H1 (cell line): ENCODE measurements around the gene SESN2.

Experiments used
- ATF2 ChIP-seq: IDR thresholded peaks from 2 replicates; pipeline ENCODE4 v1.6.1; 2012; ENCODE audit warnings: low read length, inconsistent platforms
- CEBPB ChIP-seq: IDR thresholded peaks from 2 replicates; pipeline ENCODE4 v1.6.1; 2012; ENCODE audit warnings: low read depth, low read length
- CTBP2 ChIP-seq: IDR thresholded peaks from 2 replicates; pipeline ENCODE4 v1.7.0; 2011; ENCODE audit warnings: borderline replicate concordance, mild to moderate bottlenecking, moderate library complexity, mixed read lengths, low read length; ENCODE audit not compliant: insufficient read depth, insufficient read length
- CTCF ChIP-seq, 3 experiments: IDR thresholded peaks; 1 replicate in 2 of 3; 2 replicates in 1 of 3; pipeline versions ENCODE4 v1.5.1 to v1.6.1; 2011; ENCODE audit warnings: low read length in 3 of 3, mild to moderate bottlenecking in 3 of 3, inconsistent platforms in 2 of 3, low read depth in 1 of 3, moderate library complexity in 1 of 3; ENCODE audit not compliant: insufficient read depth in 1 of 3; ENCODE audit errors: control extremely low read depth in 1 of 3
- EP300 ChIP-seq, 2 experiments: IDR thresholded peaks; 1 replicate in 1 of 2; 2 replicates in 1 of 2; pipeline ENCODE4 v1.6.1; 2011 to 2012; ENCODE audit warnings: low read depth in 2 of 2, low read length in 2 of 2, mild to moderate bottlenecking in 2 of 2, borderline replicate concordance in 1 of 2, inconsistent platforms in 1 of 2, moderate library complexity in 1 of 2
- EZH2 ChIP-seq: fragments of 200-600 bp; sonication (generic); IDR thresholded peaks from 2 replicates; pipeline ENCODE4 v1.7.1; 2012; ENCODE audit warnings: low read depth, mild to moderate bottlenecking, moderate library complexity, low read length, inconsistent platforms; ENCODE audit not compliant: severe bottlenecking
- JUND ChIP-seq: IDR thresholded peaks from 2 replicates; pipeline ENCODE4 v1.6.1; 2011; ENCODE audit warnings: mild to moderate bottlenecking, improper control_type of control experiment, low read length
- KDM1A ChIP-seq: fragments of 200-600, 300-600 bp; sonication (generic); IDR thresholded peaks from 2 replicates; pipeline ENCODE4 v1.7.1; 2016; ENCODE audit warnings: mild to moderate bottlenecking, low read length, borderline replicate concordance
- KDM4A ChIP-seq: IDR thresholded peaks from one replicate; pipeline ENCODE4 v1.7.1; 2012; ENCODE audit warnings: low read depth, mild to moderate bottlenecking, moderate library complexity, low read length, inconsistent platforms; ENCODE audit not compliant: severe bottlenecking
- PHF8 ChIP-seq: fragments of 200-600 bp; sonication (generic); conservative IDR thresholded peaks from 2 replicates; pipeline ENCODE4 v1.7.1; 2012; ENCODE audit warnings: low read depth, mild to moderate bottlenecking, inconsistent platforms, low read length, moderate library complexity
- POLR2A ChIP-seq, 2 experiments: IDR thresholded peaks; 1 replicate in 1 of 2; 2 replicates in 1 of 2; pipeline ENCODE4 v1.6.1; 2011; ENCODE audit warnings: low read depth in 2 of 2, low read length in 2 of 2, mild to moderate bottlenecking in 2 of 2; ENCODE audit errors: control extremely low read depth in 1 of 2
- RAD21 ChIP-seq, 2 experiments: IDR thresholded peaks in 1 of 2; conservative IDR thresholded peaks in 1 of 2; 2 replicates each; pipeline ENCODE4 v1.6.1; 2011; ENCODE audit warnings: low read depth in 2 of 2, low read length in 2 of 2, improper control_type of control experiment in 1 of 2, inconsistent platforms in 1 of 2, mild to moderate bottlenecking in 1 of 2, moderate library complexity in 1 of 2
- SRF ChIP-seq: IDR thresholded peaks from 2 replicates; pipeline ENCODE4 v1.6.1; 2011; ENCODE audit warnings: mild to moderate bottlenecking, low read depth, low read length, moderate library complexity
- USF2 ChIP-seq: IDR thresholded peaks from 2 replicates; pipeline ENCODE4 v1.6.1; 2011; ENCODE audit warnings: low read length, improper control_type of control experiment

GRCh38 chr1:28233264-28233606 is 26.1 kb upstream of the SESN2 start:
- TF ChIP-seq EP300 (IDR thresholded peaks at IDR 0.05; ENCODE audit: borderline replicate concordance in 1 of 2, low read depth in 2 of 2, low read length in 2 of 2) = no peak
- TF ChIP-seq CEBPB = no peak
- no peak for TF ChIP-seq CTCF (IDR thresholded peaks at IDR 0.05; ENCODE audit: control extremely low read depth in 1 of 3, insufficient read depth in 1 of 3, low read depth in 1 of 3, low read length in 3 of 3)
- TF ChIP-seq POLR2A (IDR thresholded peaks at IDR 0.05; ENCODE audit: control extremely low read depth in 1 of 2, low read depth in 2 of 2, low read length in 2 of 2) = no peak
- TF ChIP-seq CTBP2 = no peak
- TF ChIP-seq KDM4A = no peak
- no peak for TF ChIP-seq USF2
- no peak for TF ChIP-seq EZH2
- TF ChIP-seq SRF = no peak
- TF ChIP-seq KDM1A = no peak
- no peak for TF ChIP-seq PHF8
- no peak for TF ChIP-seq RAD21 (IDR thresholded peaks at IDR 0.05 in 1 of 2, conservative IDR thresholded peaks at IDR 0.05 in 1 of 2; ENCODE audit: low read depth in 2 of 2, low read length in 2 of 2)
- TF ChIP-seq ATF2 = no peak
- TF ChIP-seq JUND = no peak
